Muscle layer of duodenum (tissue), 2 donors: ENCODE results near the gene FTSJ3.

Experiments
- H3K27ac ChIP-seq: one replicate; pipeline ENCODE4 v1.7.0; 2013; ENCODE audit warnings: mild to moderate bottlenecking, low read length
- H3K27me3 ChIP-seq: one replicate; pipeline ENCODE4 v1.7.0; 2013; ENCODE audit warnings: low read depth, mild to moderate bottlenecking, control low read depth, low read length
- H3K36me3 ChIP-seq, 2 donors: one replicate each; pipeline ENCODE4 v1.7.0; 2013; ENCODE audit warnings: low read length in 2 of 2, control low read depth in 1 of 2, mild to moderate bottlenecking in 1 of 2; ENCODE audit not compliant: insufficient read depth in 2 of 2, control insufficient read depth in 1 of 2
- H3K4me1 ChIP-seq, 2 donors: one replicate each; pipeline ENCODE4 v1.7.0; 2013; ENCODE audit warnings: low read length in 2 of 2, mild to moderate bottlenecking in 2 of 2, control low read depth in 1 of 2, moderate library complexity in 1 of 2; ENCODE audit not compliant: insufficient read depth in 2 of 2, control insufficient read depth in 1 of 2
- H3K4me3 ChIP-seq, 2 donors: one replicate each; pipeline ENCODE4 v1.7.0; 2013; ENCODE audit warnings: low read length in 2 of 2, low read depth in 1 of 2, mild to moderate bottlenecking in 1 of 2
- H3K9me3 ChIP-seq, 2 donors: one replicate each; pipeline ENCODE4 v1.7.0; 2013; ENCODE audit warnings: low read length in 2 of 2, control low read depth in 1 of 2, mild to moderate bottlenecking in 1 of 2; ENCODE audit not compliant: control insufficient read depth in 1 of 2
- donor health status: healthy.

FTSJ3 gene

DNA sequence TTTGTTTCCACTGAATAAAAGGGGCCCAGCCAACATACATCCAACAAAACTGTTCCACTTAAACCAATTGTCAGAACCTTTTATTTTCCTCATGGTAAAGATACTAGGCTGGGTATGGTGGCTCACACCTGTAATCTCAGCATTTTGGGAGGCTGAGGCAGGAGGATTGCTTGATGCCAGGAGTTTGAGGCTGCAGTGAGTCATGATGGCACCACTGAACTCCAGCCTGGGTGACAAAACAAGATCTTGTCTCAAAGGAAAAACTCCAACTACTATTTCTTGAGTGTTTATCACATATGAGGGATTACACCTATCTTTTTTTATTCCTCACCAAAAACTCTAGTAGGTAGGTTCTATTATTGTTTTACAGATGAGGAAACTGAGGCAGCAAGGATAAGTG lies 4.9 kb downstream of the FTSJ3 start:
- Histone ChIP-seq H3K36me3 (peaks cover 71 to 79% of the 10 kb centered on the region in 2 donors), H3K27ac (no peak overlapping the region), H3K4me3 (no peak overlapping the region), H3K27me3 (no peaks in the 10 kb centered on the region), H3K9me3 (no peaks in the 10 kb centered on the region), H3K4me1 (peaks cover 9% of the 10 kb centered on the region in 2 donors)

GRCh38 chr17:63821804-63822203 lies 5.7 kb downstream of the FTSJ3 start:
- Histone ChIP-seq H3K36me3 (peaks cover 78 to 86% of the 10 kb centered on the region in 2 donors), H3K27ac (no peak overlapping the region), H3K4me1 (peaks cover 9% of the 10 kb centered on the region in 2 donors), H3K9me3 (no peaks in the 10 kb centered on the region), H3K4me3 (no peak overlapping the region), H3K27me3 (no peaks in the 10 kb centered on the region)

DNA sequence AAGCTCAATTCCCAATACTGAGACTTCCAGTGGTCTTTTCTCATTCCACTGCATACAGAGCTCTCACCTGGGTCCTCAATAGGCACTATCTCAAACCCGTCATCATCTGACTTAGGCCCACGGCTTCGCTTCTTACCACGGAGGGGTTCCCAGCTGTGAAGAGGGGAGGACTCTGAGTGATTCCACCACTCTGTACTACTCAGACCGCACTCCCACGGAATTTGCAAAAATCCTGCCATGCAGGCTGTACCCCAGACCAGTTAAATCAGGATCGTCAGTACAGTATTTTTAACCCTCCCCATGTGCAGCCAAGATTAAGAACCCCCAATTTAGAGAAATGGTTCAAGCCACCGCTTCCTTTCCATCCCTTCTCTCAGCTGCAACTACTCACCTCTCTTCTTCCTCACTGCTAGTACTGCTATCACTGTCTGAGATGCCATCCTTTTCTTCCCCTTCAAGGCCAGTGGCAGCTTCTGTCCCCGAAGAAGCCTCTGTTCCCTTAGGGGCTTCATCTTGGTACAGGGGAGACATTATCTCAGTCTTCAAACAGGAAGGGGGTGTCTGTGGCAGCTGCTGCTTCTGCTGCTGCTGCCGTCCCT lies 6.4 kb downstream of the FTSJ3 start:
- Histone ChIP-seq H3K9me3 (no peaks in the 10 kb centered on the region), H3K36me3 (peaks cover 86 to 94% of the 10 kb centered on the region in 2 donors), H3K27me3 (no peaks in the 10 kb centered on the region), H3K4me3 (no peak overlapping the region), H3K27ac (no peak overlapping the region), H3K4me1 (peaks cover 4 to 5% of the 10 kb centered on the region in 2 donors)

- H3K4me1 ChIP-seq = no peaks in the 10 kb centered on the region
- no peaks in the 10 kb centered on the region for H3K9me3 ChIP-seq
- H3K27me3 ChIP-seq = no peaks in the 10 kb centered on the region
- H3K27ac ChIP-seq = no peak overlapping the region
- no peak overlapping the region for H3K4me3 ChIP-seq
- H3K36me3 ChIP-seq = peaks cover 90 to 99% of the 10 kb centered on the region in 2 donors
These were observed 7.6 kb downstream of the FTSJ3 start for GRCh38 chr17:63819585-63820537.

- H3K27me3 ChIP-seq = no peaks in the 10 kb centered on the region
- H3K36me3 ChIP-seq = peaks cover 88 to 99% of the 10 kb centered on the region in 2 donors
- H3K4me3 ChIP-seq = no peak overlapping the region
- no peaks in the 10 kb centered on the region for H3K4me1 ChIP-seq
- no peaks in the 10 kb centered on the region for H3K9me3 ChIP-seq
- no peak overlapping the region for H3K27ac ChIP-seq
These were observed 8.3 kb downstream of the FTSJ3 start for GRCh38 chr17:63819131-63819530.

DNA sequence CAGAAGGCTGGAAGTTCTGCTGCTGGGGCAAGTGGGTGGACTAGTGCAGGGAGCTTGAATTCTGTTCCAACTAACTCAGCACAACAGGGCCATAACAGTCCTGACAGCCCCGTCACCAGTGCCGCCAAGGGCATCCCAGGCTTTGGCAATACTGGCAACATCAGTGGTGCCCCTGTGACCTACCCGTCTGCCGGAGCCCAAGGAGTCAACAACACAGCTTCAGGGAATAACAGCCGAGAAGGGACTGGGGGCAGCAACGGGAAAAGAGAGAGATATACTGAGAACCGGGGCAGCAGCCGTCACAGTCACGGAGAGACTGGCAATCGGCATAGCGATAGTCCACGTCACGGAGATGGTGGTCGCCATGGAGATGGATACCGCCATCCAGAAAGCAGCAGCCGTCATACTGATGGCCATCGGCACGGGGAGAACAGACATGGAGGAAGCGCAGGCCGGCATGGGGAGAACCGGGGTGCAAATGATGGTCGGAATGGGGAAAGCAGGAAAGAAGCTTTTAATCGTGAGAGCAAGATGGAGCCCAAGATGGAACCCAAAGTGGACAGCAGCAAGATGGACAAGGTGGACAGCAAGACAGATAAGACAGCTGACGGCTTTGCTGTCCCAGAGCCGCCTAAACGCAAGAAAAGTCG lies 9.6 kb downstream of the FTSJ3 start:
- Histone ChIP-seq H3K4me3 (no peak overlapping the region), H3K4me1 (no peaks in the 10 kb centered on the region), H3K36me3 (peaks cover 90 to 100% of the 10 kb centered on the region in 2 donors), H3K27ac (no peak overlapping the region), H3K9me3 (no peaks in the 10 kb centered on the region), H3K27me3 (no peaks in the 10 kb centered on the region)

- peaks cover 89 to 100% of the 10 kb centered on the region in 2 donors for H3K36me3 ChIP-seq
- H3K27ac ChIP-seq = no peak overlapping the region
- no peaks in the 10 kb centered on the region for H3K4me1 ChIP-seq
- H3K4me3 ChIP-seq = no peak overlapping the region
- H3K9me3 ChIP-seq = no peaks in the 10 kb centered on the region
- H3K27me3 ChIP-seq = no peaks in the 10 kb centered on the region
These were observed 10.8 kb downstream of the FTSJ3 start for GRCh38 chr17:63816669-63817068.

DNA sequence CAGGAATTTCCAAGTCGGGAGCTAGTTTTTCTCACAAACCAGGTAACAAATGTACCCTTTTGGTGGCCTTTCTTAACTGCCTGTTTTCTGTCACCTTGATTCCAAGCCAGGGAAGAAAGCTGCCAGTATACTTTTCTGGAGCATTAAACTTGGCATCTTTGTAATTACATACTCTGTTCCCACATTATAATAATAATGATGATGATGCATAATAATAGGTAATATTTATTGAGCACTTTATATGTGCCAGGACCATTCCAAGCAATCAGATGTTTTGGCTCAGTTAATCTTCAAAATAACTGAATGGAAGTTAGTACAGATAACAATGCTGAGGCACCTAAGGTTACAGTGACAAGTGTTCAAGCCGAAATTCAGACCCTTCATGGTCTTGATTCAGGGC lies 11.3 kb downstream of the FTSJ3 start:
- Histone ChIP-seq H3K36me3 (peaks cover 89 to 100% of the 10 kb centered on the region in 2 donors), H3K4me1 (no peaks in the 10 kb centered on the region), H3K9me3 (no peaks in the 10 kb centered on the region), H3K27ac (no peak overlapping the region), H3K27me3 (no peaks in the 10 kb centered on the region), H3K4me3 (no peak overlapping the region)

- Histone ChIP-seq H3K36me3 (peaks cover 83 to 95% of the 10 kb centered on the region in 2 donors), H3K27me3 (no peaks in the 10 kb centered on the region), H3K27ac (no peak overlapping the region), H3K4me3 (no peak overlapping the region), H3K4me1 (no peaks in the 10 kb centered on the region), H3K9me3 (no peaks in the 10 kb centered on the region)
These were observed 17.5 kb downstream of the FTSJ3 start for GRCh38 chr17:63809970-63810369.

- H3K4me3 ChIP-seq = no peak overlapping the region
- H3K27ac ChIP-seq = no peak overlapping the region
- H3K4me1 ChIP-seq = no peaks in the 10 kb centered on the region
- H3K9me3 ChIP-seq = no peaks in the 10 kb centered on the region
- H3K36me3 ChIP-seq = peaks cover 62 to 85% of the 10 kb centered on the region in 2 donors
- H3K27me3 ChIP-seq = no peaks in the 10 kb centered on the region
These were observed 21.9 kb downstream of the FTSJ3 start for GRCh38 chr17:63805591-63805990.

- Histone ChIP-seq H3K4me1 (no peaks in the 10 kb centered on the region), H3K9me3 (no peaks in the 10 kb centered on the region), H3K27ac (no peak overlapping the region), H3K27me3 (no peaks in the 10 kb centered on the region), H3K4me3 (no peak overlapping the region), H3K36me3 (peaks cover 65 to 85% of the 10 kb centered on the region in 2 donors)
These were observed 23.1 kb downstream of the FTSJ3 start for GRCh38 chr17:63804328-63804727.
